ENCODE data around the gene PLPPR1. TPM values are rescaled to one million over a fixed set of nuclear protein-coding genes. Genes with fewer than 3 reads are reported as not detected.

The PLPPR1 gene
- total RNA-seq, 4 donors from 2014 or later: 0.26 to 3.8 (median 0.57) TPM; not detected in 1

GRCh38 chr9:101148344-101148743 lies 119.8 kb downstream of the PLPPR1 start:
- Histone ChIP-seq H3K4me1 (no peaks in the 10 kb centered on the region), H3K9me3 (no peaks in the 10 kb centered on the region), H3K4me3 (no peak overlapping the region), H3K36me3 (no peaks in the 10 kb centered on the region), H3K27me3 (no peaks in the 10 kb centered on the region), H3K27ac (no peak overlapping the region)
- no peak for DNase-seq (ENCODE audit: low spot score in 2 of 2)
- no peak for TF ChIP-seq CTCF (IDR thresholded peaks at IDR 0.05)
- TF ChIP-seq EP300 (IDR thresholded peaks at IDR 0.05): no peak
- TF ChIP-seq POLR2AphosphoS5 (IDR thresholded peaks at IDR 0.05): no peak
- TF ChIP-seq POLR2A (IDR thresholded peaks at IDR 0.05): no peak

- WGBS: 71% methylated on average over 3 of the region's 3 CpGs
- Histone ChIP-seq H3K4me3 (no peak overlapping the region), H3K9me3 (no peaks in the 10 kb centered on the region), H3K36me3 (no peaks in the 10 kb centered on the region), H3K4me1 (no peaks in the 10 kb centered on the region), H3K27ac (no peak overlapping the region), H3K27me3 (no peaks in the 10 kb centered on the region)
- no peak for TF ChIP-seq POLR2AphosphoS5 (IDR thresholded peaks at IDR 0.05)
- TF ChIP-seq EP300 (IDR thresholded peaks at IDR 0.05): no peak
- TF ChIP-seq POLR2A (IDR thresholded peaks at IDR 0.05): no peak
- TF ChIP-seq CTCF (IDR thresholded peaks at IDR 0.05): no peak
- no peak for DNase-seq (ENCODE audit: low spot score in 2 of 2)
Measured at GRCh38 chr9:101158361-101158760, 129.8 kb downstream of the PLPPR1 start.

- Histone ChIP-seq H3K9me3 (no peaks in the 10 kb centered on the region), H3K27me3 (no peaks in the 10 kb centered on the region), H3K27ac (no peak overlapping the region), H3K36me3 (no peaks in the 10 kb centered on the region), H3K4me1 (no peaks in the 10 kb centered on the region), H3K4me3 (no peak overlapping the region)
- no peak for DNase-seq (ENCODE audit: low spot score in 2 of 2)
- WGBS: 47% methylated on average over 1 of the region's 1 CpG
- no peak for TF ChIP-seq POLR2AphosphoS5 (IDR thresholded peaks at IDR 0.05)
- TF ChIP-seq CTCF (IDR thresholded peaks at IDR 0.05): no peak
- no peak for TF ChIP-seq EP300 (IDR thresholded peaks at IDR 0.05)
- no peak for TF ChIP-seq POLR2A (IDR thresholded peaks at IDR 0.05)
Measured at GRCh38 chr9:101162231-101162630, 133.7 kb downstream of the PLPPR1 start.

- 71% methylated on average over 1 of the region's 1 CpG for WGBS
- Histone ChIP-seq H3K36me3 (no peaks in the 10 kb centered on the region), H3K4me1 (no peaks in the 10 kb centered on the region), H3K9me3 (no peaks in the 10 kb centered on the region), H3K4me3 (no peak overlapping the region), H3K27ac (no peak overlapping the region), H3K27me3 (no peaks in the 10 kb centered on the region)
- TF ChIP-seq POLR2A (IDR thresholded peaks at IDR 0.05) (no peak), EP300 (IDR thresholded peaks at IDR 0.05) (no peak), CTCF (IDR thresholded peaks at IDR 0.05) (no peak), POLR2AphosphoS5 (IDR thresholded peaks at IDR 0.05) (no peak)
- no peak for DNase-seq (ENCODE audit: low spot score in 2 of 2)
Measured at GRCh38 chr9:101165131-101165530, 136.6 kb downstream of the PLPPR1 start.

GRCh38 chr9:101167490-101168134 lies 139.1 kb downstream of the PLPPR1 start:
- no peak for TF ChIP-seq EP300 (IDR thresholded peaks at IDR 0.05)
- TF ChIP-seq CTCF (IDR thresholded peaks at IDR 0.05): no peak
- no peak for TF ChIP-seq POLR2AphosphoS5 (IDR thresholded peaks at IDR 0.05)
- TF ChIP-seq POLR2A (IDR thresholded peaks at IDR 0.05): no peak
- Histone ChIP-seq H3K4me3 (no peak overlapping the region), H3K27ac (no peak overlapping the region), H3K4me1 (no peaks in the 10 kb centered on the region), H3K9me3 (no peaks in the 10 kb centered on the region), H3K27me3 (no peaks in the 10 kb centered on the region), H3K36me3 (no peaks in the 10 kb centered on the region)
- WGBS: 74% methylated on average over 1 of the region's 1 CpG
- DNase-seq (ENCODE audit: low spot score in 2 of 2): no peak
